HCEC 1CT (cell line): ENCODE data around the gene ETS1.

ENCODE experiments used
- DNase-seq: peaks from one replicate; pipeline ENCODE4 v3.0.0-alpha.2; 2017

Gene ETS1

GRCh38 chr11:128590587-128590986, 3.2 kb upstream of the ETS1 start:
- no peak for DNase-seq

GRCh38 chr11:128589998-128590397, 2.6 kb upstream of the ETS1 start:
- no peak for DNase-seq

- peak; percentile 22 for DNase-seq
These were observed 735 bp upstream of the ETS1 start for GRCh38 chr11:128588093-128588492.

- no peak for DNase-seq
These were observed 669 bp downstream of the ETS1 start for GRCh38 chr11:128586689-128587088.

GRCh38 chr11:128585498-128586238, 1.7 kb downstream of the ETS1 start:
- no peak for DNase-seq

GRCh38 chr11:128584253-128584652, 3.1 kb downstream of the ETS1 start:
- no peak for DNase-seq

GRCh38 chr11:128582496-128583366, 4.6 kb downstream of the ETS1 start:
- DNase-seq = peak; percentile 95

GRCh38 chr11:128581561-128582272, 5.6 kb downstream of the ETS1 start:
- no peak for DNase-seq

- DNase-seq = no peak
These were observed 6.7 kb downstream of the ETS1 start for GRCh38 chr11:128580612-128581011.

- peak; percentile 49 for DNase-seq
These were observed 7.4 kb downstream of the ETS1 start for GRCh38 chr11:128579798-128580504.

GRCh38 chr11:128576555-128576954, 10.8 kb downstream of the ETS1 start:
- no peak for DNase-seq

GRCh38 chr11:128575961-128576350, 11.4 kb downstream of the ETS1 start:
- peak; percentile 40 for DNase-seq

GRCh38 chr11:128575174-128575960, 12.0 kb downstream of the ETS1 start:
- no peak for DNase-seq

- DNase-seq = no peak
These were observed 12.8 kb downstream of the ETS1 start for GRCh38 chr11:128574576-128575011.

- DNase-seq = no peak
These were observed 13.7 kb downstream of the ETS1 start for GRCh38 chr11:128573638-128574037.

- DNase-seq = no peak
These were observed 14.4 kb downstream of the ETS1 start for GRCh38 chr11:128572965-128573364.

- DNase-seq = no peak
These were observed 16.7 kb downstream of the ETS1 start for GRCh38 chr11:128570632-128571031.

GRCh38 chr11:128569291-128569690, 18.1 kb downstream of the ETS1 start:
- DNase-seq = no peak

GRCh38 chr11:128568166-128568778, 19.1 kb downstream of the ETS1 start:
- DNase-seq = no peak

GRCh38 chr11:128567130-128567529, 20.2 kb downstream of the ETS1 start:
- no peak for DNase-seq

- no peak for DNase-seq
These were observed 21.5 kb downstream of the ETS1 start for GRCh38 chr11:128565881-128566280.
